ENCODE data around the gene LNX1.

GRCh38 chr4:53608649-53609048, 17.4 kb upstream of the LNX1 start:
- TF ChIP-seq ZZZ3 (IDR thresholded peaks at IDR 0.05; ENCODE audit: control insufficient read depth, insufficient read length, low read depth) (no peak), RAD21 (IDR thresholded peaks at IDR 0.05; ENCODE audit: insufficient read depth, low read depth, low read length) (no peak), CTCF (IDR thresholded peaks at IDR 0.05 in 2 of 3, conservative IDR thresholded peaks at IDR 0.05 in 1 of 3; ENCODE audit: control insufficient read depth in 2 of 3, extremely low read depth in 1 of 3, insufficient read depth in 1 of 3, low read depth in 3 of 3, low read length in 3 of 3) (no peak), ZNF274 (IDR thresholded peaks at IDR 0.05; ENCODE audit: insufficient read depth, insufficient read length) (no peak), NR2F1 (conservative IDR thresholded peaks at IDR 0.05) (no peak), REST (IDR thresholded peaks at IDR 0.05; ENCODE audit: low read depth, low read length) (no peak), MEF2B (IDR thresholded peaks at IDR 0.05; ENCODE audit: partially characterized antibody, poor library complexity, severe bottlenecking) (no peak), HDAC6 (IDR thresholded peaks at IDR 0.05; ENCODE audit: unreplicated experiment) (no peak), BRCA1 (IDR thresholded peaks at IDR 0.05; ENCODE audit: low read depth, low read length) (no peak), EP300 (IDR thresholded peaks at IDR 0.05; ENCODE audit: borderline replicate concordance in 1 of 2, control insufficient read depth in 1 of 2, low read depth in 2 of 2, low read length in 2 of 2) (no peak), TCF12 (IDR thresholded peaks at IDR 0.05; ENCODE audit: low read depth, low read length) (no peak), SMAD5 (IDR thresholded peaks at IDR 0.05; ENCODE audit: low read depth) (no peak), ZBTB11 (CRISPR knock-in tag; IDR thresholded peaks at IDR 0.05) (no peak)

Measured in GM12878 (cell line).